Measurements from ENCODE around the gene IGHMBP2.
A peak's percentile ranks its signal among the peaks of the same experiment; 100 is the strongest.

IGHMBP2 gene

DNA sequence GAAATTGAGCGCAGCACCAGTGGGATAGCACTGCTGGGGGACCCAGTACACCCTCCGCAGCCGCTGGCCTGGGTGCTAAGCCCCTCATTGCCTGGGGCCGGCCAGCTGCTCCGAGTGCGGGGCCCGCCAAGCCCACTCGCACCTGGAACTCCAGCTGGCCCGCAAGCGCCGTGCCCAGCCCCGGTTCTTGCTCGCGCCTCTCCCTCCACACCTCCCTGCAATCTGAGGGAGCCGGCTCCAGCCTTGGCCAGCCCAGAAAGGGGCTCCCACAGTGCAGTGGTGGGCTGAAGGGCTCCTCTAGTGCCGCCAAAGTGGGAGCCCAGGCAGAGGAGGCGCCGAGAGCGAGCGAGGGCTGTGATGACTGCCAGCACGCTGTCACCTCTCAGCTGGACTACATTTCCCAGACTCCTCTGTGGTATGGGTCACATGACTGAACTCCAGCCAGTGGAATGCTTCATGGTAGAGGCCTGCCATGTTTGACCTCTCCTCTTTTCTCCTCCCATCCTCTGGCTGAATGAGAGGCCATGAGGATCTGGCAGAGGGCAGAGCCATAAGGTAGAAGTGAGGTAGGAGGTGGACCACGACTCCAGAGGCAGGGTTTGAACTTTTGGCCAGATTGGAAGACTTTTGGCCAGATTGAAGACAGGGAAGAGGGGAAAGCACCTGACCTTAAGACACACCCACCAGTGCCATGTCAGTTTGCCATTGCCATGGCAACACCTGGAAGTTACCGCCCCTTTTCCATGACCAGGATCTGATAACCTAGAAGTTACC lies 70.9 kb downstream of the IGHMBP2 start:
- no peaks in the 10 kb centered on the region for H3K9me3 ChIP-seq (ENCODE audit: low read depth, low read length)
- no peak overlapping the region for H3K27ac ChIP-seq
- H3K36me3 ChIP-seq (ENCODE audit: insufficient read depth, low read length): no peaks in the 10 kb centered on the region
- H3K9ac ChIP-seq (ENCODE audit: insufficient read length): no peak overlapping the region
- no peak overlapping the region for H3K4me3 ChIP-seq
- no peak for DNase-seq (ENCODE audit: low read depth, low spot score)
- TF ChIP-seq FOXP2 (optimal IDR thresholded peaks at IDR 0.05; ENCODE audit: control extremely low read depth, extremely low read length, insufficient read depth) (no peak), POLR2AphosphoS5 (IDR thresholded peaks at IDR 0.05; ENCODE audit: borderline replicate concordance, low read depth, low read length) (no peak), EZH2 (IDR thresholded peaks at IDR 0.05) (no peak)

DNA sequence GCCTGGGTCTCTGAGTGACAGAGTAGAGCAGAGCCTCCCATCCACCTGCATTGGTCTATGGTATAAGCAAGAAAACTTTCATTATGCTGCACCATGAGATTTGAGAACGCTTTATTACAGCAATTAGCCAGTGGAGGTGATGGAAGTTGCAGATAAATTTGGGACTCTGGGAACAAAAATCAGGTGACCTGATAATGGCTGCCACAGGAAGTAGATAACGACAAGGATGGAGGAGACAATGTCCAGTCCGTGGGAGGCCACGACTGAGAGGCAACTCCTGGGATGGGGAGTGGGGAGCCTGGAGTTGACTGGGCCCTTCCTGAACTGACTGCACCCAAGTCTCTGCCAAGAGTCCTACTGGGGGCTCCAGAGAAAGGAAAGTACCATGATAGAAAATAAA lies 72.4 kb downstream of the IGHMBP2 start:
- Histone ChIP-seq H3K9me3 (ENCODE audit: low read depth, low read length) (no peaks in the 10 kb centered on the region), H3K27ac (peak overlapping the region; percentile 71), H3K4me3 (peak overlapping the region; percentile 33; the same call in 1 of the 2 replicates), H3K9ac (ENCODE audit: insufficient read length) (no peak overlapping the region), H3K36me3 (ENCODE audit: insufficient read depth, low read length) (no peaks in the 10 kb centered on the region)
- no peak for TF ChIP-seq FOXP2 (optimal IDR thresholded peaks at IDR 0.05; ENCODE audit: control extremely low read depth, extremely low read length, insufficient read depth)
- no peak for TF ChIP-seq POLR2AphosphoS5 (IDR thresholded peaks at IDR 0.05; ENCODE audit: borderline replicate concordance, low read depth, low read length)
- no peak for TF ChIP-seq EZH2 (IDR thresholded peaks at IDR 0.05)
- DNase-seq (ENCODE audit: low read depth, low spot score): no peak

- Histone ChIP-seq H3K9me3 (ENCODE audit: low read depth, low read length) (no peaks in the 10 kb centered on the region), H3K27ac (peak overlapping the region; percentile 71), H3K4me3 (peak overlapping the region; percentile 33; the same call in 1 of the 2 replicates), H3K9ac (ENCODE audit: insufficient read length) (no peak overlapping the region), H3K36me3 (ENCODE audit: insufficient read depth, low read length) (no peaks in the 10 kb centered on the region)
- TF ChIP-seq EZH2 (IDR thresholded peaks at IDR 0.05): no peak
- no peak; the same call in 1 of the 2 replicates for TF ChIP-seq POLR2AphosphoS5 (IDR thresholded peaks at IDR 0.05; ENCODE audit: borderline replicate concordance, low read depth, low read length)
- TF ChIP-seq FOXP2 (optimal IDR thresholded peaks at IDR 0.05; ENCODE audit: control extremely low read depth, extremely low read length, insufficient read depth): no peak
- no peak for DNase-seq (ENCODE audit: low read depth, low spot score)
Measured at GRCh38 chr11:68976563-68976962, 72.9 kb downstream of the IGHMBP2 start.

GRCh38 chr11:68977781-68978625 lies 74.3 kb downstream of the IGHMBP2 start:
- Histone ChIP-seq H3K27ac (peak overlapping the region; percentile 71), H3K9me3 (ENCODE audit: low read depth, low read length) (peaks cover 5% of the 10 kb centered on the region; the same call in 1 of the 2 replicates), H3K4me3 (peak overlapping the region; percentile 27), H3K9ac (ENCODE audit: insufficient read length) (no peak overlapping the region), H3K36me3 (ENCODE audit: insufficient read depth, low read length) (no peaks in the 10 kb centered on the region)
- TF ChIP-seq EZH2 (IDR thresholded peaks at IDR 0.05) (no peak), POLR2AphosphoS5 (IDR thresholded peaks at IDR 0.05; ENCODE audit: borderline replicate concordance, low read depth, low read length) (no peak), FOXP2 (optimal IDR thresholded peaks at IDR 0.05; ENCODE audit: control extremely low read depth, extremely low read length, insufficient read depth) (no peak)
- DNase-seq (ENCODE audit: low read depth, low spot score): no peak

GRCh38 chr11:68978626-68978930 lies 74.9 kb downstream of the IGHMBP2 start:
- Histone ChIP-seq H3K4me3 (no peak overlapping the region; the same call in 1 of the 2 replicates), H3K27ac (0 out of 2 replicates have a peak overlapping the region, but pooled peaks have one; percentile 58), H3K36me3 (ENCODE audit: insufficient read depth, low read length) (no peaks in the 10 kb centered on the region), H3K9me3 (ENCODE audit: low read depth, low read length) (peaks cover 5% of the 10 kb centered on the region; the same call in 1 of the 2 replicates), H3K9ac (ENCODE audit: insufficient read length) (no peak overlapping the region)
- DNase-seq (ENCODE audit: low read depth, low spot score): no peak
- no peak for TF ChIP-seq EZH2 (IDR thresholded peaks at IDR 0.05)
- TF ChIP-seq FOXP2 (optimal IDR thresholded peaks at IDR 0.05; ENCODE audit: control extremely low read depth, extremely low read length, insufficient read depth): no peak
- TF ChIP-seq POLR2AphosphoS5 (IDR thresholded peaks at IDR 0.05; ENCODE audit: borderline replicate concordance, low read depth, low read length): no peak

DNA sequence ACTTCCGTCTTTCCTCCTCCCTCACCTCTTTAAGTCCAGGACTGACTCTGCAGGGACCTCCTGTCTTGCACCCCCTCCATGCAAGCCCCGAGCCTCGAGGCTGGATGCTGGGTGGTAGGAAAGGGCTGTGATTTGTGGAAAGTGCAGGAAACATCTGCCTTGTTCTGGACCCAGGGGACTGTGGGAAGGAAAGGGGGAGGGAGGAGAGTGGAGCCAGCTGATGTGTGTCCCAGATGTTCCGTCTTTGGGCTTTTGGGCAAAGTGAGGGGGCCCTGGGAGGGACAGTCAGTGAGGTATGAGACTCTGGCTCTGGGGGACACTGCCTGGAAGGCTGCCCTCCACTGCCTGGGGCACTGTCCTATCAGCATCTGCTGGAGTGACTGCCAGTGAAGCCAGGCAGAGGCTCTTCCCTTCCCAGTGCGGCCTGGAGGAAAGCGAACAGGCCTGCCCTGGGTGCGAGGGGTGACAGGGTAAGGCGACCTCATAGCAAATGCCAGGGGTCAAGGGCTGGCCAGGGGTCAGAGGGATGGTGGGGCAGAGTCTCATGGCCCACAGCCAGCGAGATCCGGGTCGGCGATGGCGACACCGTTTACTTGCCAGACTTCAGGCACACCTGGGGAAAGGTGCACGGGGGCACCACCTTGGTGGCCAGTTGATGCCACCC lies 75.4 kb downstream of the IGHMBP2 start:
- no peak for DNase-seq (ENCODE audit: low read depth, low spot score)
- Histone ChIP-seq H3K36me3 (ENCODE audit: insufficient read depth, low read length) (no peaks in the 10 kb centered on the region), H3K9me3 (ENCODE audit: low read depth, low read length) (peaks cover 5% of the 10 kb centered on the region; the same call in 1 of the 2 replicates), H3K9ac (ENCODE audit: insufficient read length) (no peak overlapping the region), H3K27ac (0 out of 2 replicates have a peak overlapping the region, but pooled peaks have one; percentile 58), H3K4me3 (no peak overlapping the region; the same call in 1 of the 2 replicates)
- TF ChIP-seq EZH2 (IDR thresholded peaks at IDR 0.05): no peak
- peak; percentile 31 for TF ChIP-seq FOXP2 (optimal IDR thresholded peaks at IDR 0.05; ENCODE audit: control extremely low read depth, extremely low read length, insufficient read depth)

GRCh38 chr11:68979931-68980775 lies 76.5 kb downstream of the IGHMBP2 start:
- no peaks in the 10 kb centered on the region for H3K36me3 ChIP-seq (ENCODE audit: insufficient read depth, low read length)
- no peak overlapping the region for H3K27ac ChIP-seq
- H3K4me3 ChIP-seq: no peak overlapping the region
- TF ChIP-seq POLR2AphosphoS5 (IDR thresholded peaks at IDR 0.05; ENCODE audit: borderline replicate concordance, low read depth, low read length): no peak
- TF ChIP-seq EZH2 (IDR thresholded peaks at IDR 0.05): no peak
- TF ChIP-seq FOXP2 (optimal IDR thresholded peaks at IDR 0.05; ENCODE audit: control extremely low read depth, extremely low read length, insufficient read depth): no peak
- peaks cover 5% of the 10 kb centered on the region; the same call in 1 of the 2 replicates for H3K9me3 ChIP-seq (ENCODE audit: low read depth, low read length)
- no peak for DNase-seq (ENCODE audit: low read depth, low spot score)
- H3K9ac ChIP-seq (ENCODE audit: insufficient read length): no peak overlapping the region

Data from SK-N-MC (cell line).